MM.1S (cell line): ENCODE results near the gene SEPTIN5.

Experiments
- DNase-seq: peaks from one replicate; pipeline ENCODE4 v3.0.0-alpha.2; 2015
- H2AFZ ChIP-seq: fragments of 300-600 bp; sonication (generic); 2 replicates; pipeline ENCODE4 v1.6.0; 2016; ENCODE audit warnings: antibody characterized with exemption, low read length
- H3F3A ChIP-seq: fragments of 300-600 bp; sonication (generic); 2 replicates; pipeline ENCODE4 v1.6.1; 2016; ENCODE audit warnings: mild to moderate bottlenecking, antibody characterized with exemption, low read length, moderate library complexity, mixed read lengths; ENCODE audit not compliant: insufficient read depth
- H3K27ac ChIP-seq: fragments of 300-600 bp; sonication (generic); 2 replicates; pipeline ENCODE4 v1.5.1; 2016; ENCODE audit warnings: mild to moderate bottlenecking, low read length
- H3K27me3 ChIP-seq: fragments of 300-600 bp; sonication (generic); replicated peaks from 2 replicates; pipeline ENCODE4 v1.6.0; 2016; ENCODE audit warnings: low read length; ENCODE audit not compliant: insufficient read depth
- H3K36me3 ChIP-seq: fragments of 300-600 bp; sonication (generic); replicated peaks from 2 replicates; pipeline ENCODE4 v1.6.1; 2016; ENCODE audit warnings: mild to moderate bottlenecking, low read length, mixed read lengths; ENCODE audit not compliant: insufficient read depth
- H3K4me1 ChIP-seq: fragments of 300-600 bp; sonication (generic); 2 replicates; pipeline ENCODE4 v1.6.1; 2016; ENCODE audit warnings: low read length, mixed read lengths
- H3K4me2 ChIP-seq: fragments of 300-600 bp; sonication (generic); 2 replicates; pipeline ENCODE4 v1.6.0; 2016; ENCODE audit warnings: low read depth, low read length
- H3K4me3 ChIP-seq: fragments of 300-600 bp; sonication (generic); 2 replicates; pipeline ENCODE4 v1.5.1; 2016; ENCODE audit warnings: low read length, mixed read lengths
- H3K79me2 ChIP-seq: fragments of 300-600 bp; sonication (generic); 2 replicates; pipeline ENCODE4 v1.6.1; 2016; ENCODE audit warnings: mixed run types, low read length, mixed read lengths
- H3K9ac ChIP-seq: fragments of 300-600 bp; sonication (generic); 2 replicates; pipeline ENCODE4 v1.6.1; 2016; ENCODE audit warnings: low read length, mixed read lengths
- H3K9me2 ChIP-seq: fragments of 300-600 bp; sonication (generic); replicated peaks from 2 replicates; pipeline ENCODE4 v1.6.1; 2016; ENCODE audit warnings: mild to moderate bottlenecking, low read length, mixed read lengths; ENCODE audit not compliant: insufficient read depth
- H3K9me3 ChIP-seq: fragments of 300-600 bp; sonication (generic); replicated peaks from 2 replicates; pipeline ENCODE4 v1.6.1; 2016; ENCODE audit warnings: mild to moderate bottlenecking, low read length, mixed read lengths; ENCODE audit not compliant: insufficient read depth
- H4K20me1 ChIP-seq: fragments of 300-600 bp; sonication (generic); 2 replicates; pipeline ENCODE4 v1.6.1; 2016; ENCODE audit warnings: mild to moderate bottlenecking, low read length, moderate library complexity, mixed read lengths; ENCODE audit not compliant: insufficient read depth
- CTCF ChIP-seq: fragments of 300-600 bp; sonication (generic); IDR thresholded peaks from 2 replicates; pipeline ENCODE4 v1.5.1; 2016; ENCODE audit warnings: antibody characterized with exemption, low read length, mixed read lengths
- EZH2 ChIP-seq: fragments of 300-600 bp; sonication (generic); optimal IDR thresholded peaks from 2 replicates; pipeline ENCODE3; 2017; ENCODE audit warnings: low read depth, mild to moderate bottlenecking, antibody characterized with exemption, low read length, mixed read lengths
- EZH2phosphoT487 ChIP-seq: fragments of 300-600 bp; sonication (generic); IDR thresholded peaks from 2 replicates; pipeline ENCODE4 v1.6.1; 2018; ENCODE audit warnings: antibody characterized with exemption, low read length

The SEPTIN5 gene

GRCh38 chr22:19764636-19765476 is 50.6 kb downstream of the SEPTIN5 start:
- H3K9ac ChIP-seq, result no peak overlapping the region
- no peak overlapping the region for H3K4me3 ChIP-seq
- no peaks in the 10 kb centered on the region for H3K79me2 ChIP-seq
- no peaks in the 10 kb centered on the region for H3K4me1 ChIP-seq
- H2AFZ ChIP-seq, result no peak overlapping the region
- TF ChIP-seq EZH2phosphoT487 (no peak), CTCF (no peak), EZH2 (no peak)
- H3K4me2 ChIP-seq, result no peak overlapping the region
- H3K27ac ChIP-seq, result no peak overlapping the region
- H3K9me3 ChIP-seq, result no peaks in the 10 kb centered on the region
- H3K36me3 ChIP-seq, result no peaks in the 10 kb centered on the region
- H3F3A ChIP-seq, result no peaks in the 10 kb centered on the region
- peaks cover 82% of the 10 kb centered on the region for H3K27me3 ChIP-seq
- DNase-seq, result no peak
- no peaks in the 10 kb centered on the region for H4K20me1 ChIP-seq
- no peaks in the 10 kb centered on the region for H3K9me2 ChIP-seq

- H3K4me1 ChIP-seq, result no peaks in the 10 kb centered on the region
- H3K27ac ChIP-seq, result no peak overlapping the region
- H3F3A ChIP-seq, result no peaks in the 10 kb centered on the region
- H3K9ac ChIP-seq, result no peak overlapping the region
- H3K36me3 ChIP-seq, result no peaks in the 10 kb centered on the region
- H3K27me3 ChIP-seq, result peaks cover 85% of the 10 kb centered on the region
- H3K79me2 ChIP-seq, result no peaks in the 10 kb centered on the region
- no peak for TF ChIP-seq CTCF
- TF ChIP-seq EZH2phosphoT487, result no peak
- TF ChIP-seq EZH2, result no peak
- H3K4me3 ChIP-seq, result no peak overlapping the region
- no peaks in the 10 kb centered on the region for H4K20me1 ChIP-seq
- no peak overlapping the region for H2AFZ ChIP-seq
- DNase-seq, result no peak
- no peaks in the 10 kb centered on the region for H3K9me3 ChIP-seq
- no peak overlapping the region for H3K4me2 ChIP-seq
- no peaks in the 10 kb centered on the region for H3K9me2 ChIP-seq
Observed at GRCh38 chr22:19765477-19766239, 51.4 kb downstream of the SEPTIN5 start.

- no peak overlapping the region for H3K4me3 ChIP-seq
- no peak overlapping the region for H3K9ac ChIP-seq
- no peak for DNase-seq
Observed at GRCh38 chr22:19766240-19766510, 51.9 kb downstream of the SEPTIN5 start.

More at GRCh38 chr22:19766240-19766510, 51.9 kb downstream of the SEPTIN5 start:
- no peak overlapping the region for H3K4me2 ChIP-seq
- H3K27ac ChIP-seq, result no peak overlapping the region
- H3K4me1 ChIP-seq, result no peaks in the 10 kb centered on the region
- H3K36me3 ChIP-seq, result no peaks in the 10 kb centered on the region
- H3K27me3 ChIP-seq, result peaks cover 90% of the 10 kb centered on the region
- H4K20me1 ChIP-seq, result no peaks in the 10 kb centered on the region
- no peak overlapping the region for H2AFZ ChIP-seq
- no peaks in the 10 kb centered on the region for H3K9me3 ChIP-seq
- H3F3A ChIP-seq, result no peaks in the 10 kb centered on the region
- no peak for TF ChIP-seq CTCF
- TF ChIP-seq EZH2, result no peak
- TF ChIP-seq EZH2phosphoT487, result no peak
- H3K79me2 ChIP-seq, result no peaks in the 10 kb centered on the region
- H3K9me2 ChIP-seq, result no peaks in the 10 kb centered on the region
